H7 (cell line): ENCODE data around the gene ZBTB8OS. TPM values are rescaled to one million over a fixed set of nuclear protein-coding genes. Genes with fewer than 3 reads are reported as not detected.

Source experiments
- DNase-seq: peaks from one replicate; pipeline ENCODE4 v3.0.0; 2012
- H3K27me3 ChIP-seq: 2 replicates; pipeline ENCODE4 v1.6.0; 2011; ENCODE audit warnings: mild to moderate bottlenecking, low read length; ENCODE audit not compliant: control insufficient read depth, insufficient read depth
- H3K36me3 ChIP-seq: replicated peaks from 2 replicates; pipeline ENCODE4 v1.5.1; 2011; ENCODE audit warnings: low read length; ENCODE audit not compliant: control insufficient read depth, insufficient read depth
- H3K4me3 ChIP-seq: 2 replicates; pipeline ENCODE4 v1.5.1; 2011; ENCODE audit warnings: low read depth, mild to moderate bottlenecking, control low read depth, low read length, moderate library complexity; ENCODE audit not compliant: insufficient read depth
- total RNA-seq: library from RNA; depleted of rRNA; stranded (reverse); fragments of >200 nt; shearing (Covaris generic); gene quantifications from 2 replicates; pipeline ENCODE4 v1.2.3, GENCODE V29; 2014; rRNA removed

ZBTB8OS gene
- total RNA-seq, 1 experiment from 2014 or later: 71.3 TPM

DNA sequence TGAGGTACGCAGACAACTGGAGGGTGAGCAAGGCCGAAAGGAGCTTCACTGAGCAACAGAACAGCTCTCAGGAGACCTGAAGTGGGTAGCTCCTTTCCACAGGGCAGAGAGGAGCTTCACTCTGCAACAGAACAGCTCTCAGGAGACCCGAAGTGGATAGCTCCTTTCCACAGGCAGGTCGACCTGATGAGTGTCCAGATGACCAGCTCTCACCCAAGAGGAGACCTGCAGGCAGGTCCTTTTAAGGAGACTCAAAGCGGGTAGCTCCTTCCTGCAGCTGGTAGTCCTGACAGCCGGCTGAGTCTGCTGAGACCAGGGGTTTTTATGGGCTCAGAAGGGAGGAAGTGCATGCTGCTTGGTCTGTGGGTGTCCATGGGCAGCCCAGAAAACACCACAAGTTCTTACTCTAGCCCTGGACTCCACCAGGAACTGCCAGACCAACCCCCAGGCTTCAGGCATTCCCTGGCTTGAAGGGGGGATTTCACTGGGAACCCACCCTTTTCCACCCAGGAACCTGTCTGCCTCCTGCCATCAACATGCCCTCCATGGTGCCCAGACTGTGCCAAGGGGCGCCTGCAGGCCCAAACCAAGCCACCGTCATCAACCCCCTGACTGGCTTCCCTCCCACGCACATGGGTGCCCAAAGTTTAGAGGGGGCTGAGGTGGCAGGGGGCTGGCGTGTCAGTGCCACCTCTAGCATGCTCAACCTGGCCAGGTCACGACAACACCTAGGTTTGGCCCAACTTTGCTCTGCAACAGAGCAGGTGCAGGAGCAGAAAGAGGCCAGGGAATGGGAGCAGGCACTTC lies 43.6 kb downstream of the ZBTB8OS start:
- H3K4me3 ChIP-seq: no peak overlapping the region
- no peaks in the 10 kb centered on the region for H3K36me3 ChIP-seq
- H3K27me3 ChIP-seq: no peaks in the 10 kb centered on the region
- no peak for DNase-seq

DNA sequence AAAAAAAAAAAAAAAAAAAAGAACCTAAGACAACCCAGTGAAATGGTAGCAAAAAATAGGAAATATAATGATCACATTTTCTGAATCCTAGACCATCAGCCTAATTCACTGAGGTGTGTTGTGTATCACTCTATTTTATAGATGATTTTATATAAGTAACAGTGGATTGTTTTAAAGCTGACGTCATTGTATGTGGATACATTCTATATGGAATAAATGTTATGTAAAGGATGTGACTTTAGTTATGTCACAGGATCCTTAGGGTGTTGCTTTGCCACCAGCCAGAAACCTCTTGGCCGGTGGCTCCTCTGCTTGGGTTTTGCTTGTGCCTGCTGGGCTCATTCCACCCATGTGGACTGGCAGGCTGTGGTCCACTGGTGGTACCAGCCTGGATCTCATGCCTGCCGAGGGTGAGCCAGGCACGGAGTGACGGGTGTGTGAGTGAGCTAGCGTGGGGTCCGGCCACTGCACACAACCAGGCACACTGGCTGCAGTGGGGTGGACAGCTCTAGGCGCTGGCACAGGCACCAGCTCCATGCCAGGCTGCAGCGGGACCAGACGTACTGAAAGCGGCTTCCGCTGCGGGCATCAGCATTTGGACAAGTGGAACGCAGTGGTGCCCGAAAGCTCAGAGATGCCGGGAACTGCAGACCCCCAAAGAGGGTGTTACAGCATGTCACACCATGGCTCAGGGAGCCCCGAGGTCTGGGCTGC lies 44.5 kb downstream of the ZBTB8OS start:
- no peak overlapping the region for H3K4me3 ChIP-seq
- DNase-seq: no peak
- no peaks in the 10 kb centered on the region for H3K27me3 ChIP-seq
- H3K36me3 ChIP-seq: no peaks in the 10 kb centered on the region

DNA sequence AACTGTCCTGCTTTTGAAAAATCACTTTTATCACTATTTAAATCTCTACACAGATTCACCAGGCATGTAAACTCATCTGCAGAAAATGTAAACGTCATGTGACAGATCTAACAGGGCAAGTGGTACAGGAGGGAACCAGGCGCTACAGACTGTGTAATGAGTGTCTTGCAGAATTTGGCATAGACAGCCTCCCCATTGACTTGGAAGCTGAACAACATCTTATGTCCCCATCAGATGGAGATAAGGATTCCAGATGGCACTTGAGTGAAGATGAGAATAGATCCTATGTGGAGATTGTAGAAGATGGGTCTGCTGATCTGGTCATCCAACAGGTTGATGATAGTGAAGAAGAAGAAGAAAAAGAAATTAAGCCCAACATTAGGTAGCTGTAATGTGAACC lies 50.3 kb downstream of the ZBTB8OS start:
- Histone ChIP-seq H3K27me3 (no peaks in the 10 kb centered on the region), H3K36me3 (peaks cover 1% of the 10 kb centered on the region), H3K4me3 (no peak overlapping the region)
- DNase-seq: no peak

DNA sequence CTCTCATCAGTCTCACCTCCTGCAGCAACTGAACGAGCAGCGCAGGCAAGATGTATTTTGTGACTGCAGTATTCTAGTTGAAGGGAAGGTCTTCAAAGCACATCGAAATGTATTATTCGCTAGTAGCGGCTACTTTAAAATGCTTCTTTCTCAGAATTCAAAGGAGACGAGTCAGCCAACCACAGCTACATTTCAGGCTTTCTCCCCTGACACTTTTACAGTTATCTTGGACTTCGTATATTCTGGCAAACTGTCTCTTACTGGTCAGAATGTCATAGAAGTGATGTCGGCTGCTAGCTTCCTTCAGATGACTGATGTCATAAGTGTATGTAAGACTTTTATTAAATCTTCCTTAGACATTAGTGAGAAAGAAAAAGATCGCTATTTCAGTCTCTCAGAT lies 57.4 kb downstream of the ZBTB8OS start:
- no peaks in the 10 kb centered on the region; the same call in 1 of the 2 replicates for H3K36me3 ChIP-seq
- no peak for DNase-seq
- H3K27me3 ChIP-seq: no peaks in the 10 kb centered on the region
- H3K4me3 ChIP-seq: no peak overlapping the region

DNA sequence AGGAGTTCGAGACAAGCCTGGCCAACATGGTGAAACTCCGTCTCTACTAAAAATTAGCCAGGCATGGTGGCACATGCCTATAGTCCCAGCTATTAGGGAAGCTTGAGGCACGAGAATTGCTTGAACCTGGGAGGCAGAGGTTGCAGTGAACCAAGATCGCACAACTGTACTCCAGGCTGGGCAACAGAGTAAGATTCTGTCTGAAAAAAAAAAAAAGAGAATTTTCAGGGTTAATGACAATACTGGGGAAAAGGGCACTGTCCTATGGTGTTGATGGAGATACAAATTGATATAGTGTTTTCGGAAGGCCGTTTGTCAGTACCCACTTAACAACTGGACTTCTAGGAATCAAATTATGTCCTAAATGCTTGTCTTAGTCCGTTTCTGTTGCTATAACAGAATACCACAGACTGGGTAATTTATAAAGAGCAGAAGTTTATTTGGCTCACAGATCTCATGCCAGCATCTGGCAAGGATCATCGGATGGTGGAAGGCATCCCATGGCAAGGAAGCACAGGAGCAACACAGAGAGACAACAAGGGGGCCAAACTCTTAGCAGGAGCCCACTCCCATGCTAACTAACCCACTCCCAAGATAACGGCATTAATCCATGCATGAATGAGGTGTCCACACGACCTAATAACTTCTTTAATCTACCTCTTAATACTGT lies 69.9 kb downstream of the ZBTB8OS start:
- no peaks in the 10 kb centered on the region for H3K27me3 ChIP-seq
- no peaks in the 10 kb centered on the region; the same call in 1 of the 2 replicates for H3K36me3 ChIP-seq
- no peak for DNase-seq
- no peak overlapping the region for H3K4me3 ChIP-seq

Other genes starting within 250 kb of the ZBTB8OS start
- gene ZBTB8B, start 185.5 kb downstream of the ZBTB8OS start, total RNA-seq: 1.4 and 2.4 TPM in 2 replicates
- gene ZBTB8A, start 111.1 kb downstream of the ZBTB8OS start, total RNA-seq: 6.2 and 9.1 TPM in 2 replicates
- 311 and 325 TPM in 2 replicates for gene RBBP4, start 658 bp upstream of the ZBTB8OS start, total RNA-seq
- 0.07 and 0.45 TPM in 2 replicates for gene SYNC, start 52.2 kb upstream of the ZBTB8OS start, total RNA-seq
- gene YARS1, start 166.8 kb upstream of the ZBTB8OS start, total RNA-seq: 239 and 260 TPM in 2 replicates
- gene S100PBP, start 167.1 kb upstream of the ZBTB8OS start, total RNA-seq: 83.0 and 83.4 TPM in 2 replicates
- 0.63 and 4.4 TPM in 2 replicates for gene FNDC5, start 220.4 kb upstream of the ZBTB8OS start, total RNA-seq
- gene HPCA, start 235.9 kb upstream of the ZBTB8OS start, total RNA-seq: 0.89 and 2.6 TPM in 2 replicates